HepG2 (cell line): Measurements from ENCODE around the gene VPS9D1. TPM values are rescaled to one million over a fixed set of nuclear protein-coding genes. Genes with fewer than 3 reads are reported as not detected.

ENCODE experiments used
- CCAR2 ChIP-seq: fragments of 200-400 bp; formaldehyde crosslinking; optimal IDR thresholded peaks from 2 replicates; pipeline ENCODE3; 2018; ENCODE audit warnings: low read depth, mild to moderate bottlenecking, low read length, moderate library complexity
- DMTF1 ChIP-seq: sonication (generic); formaldehyde crosslinking; IDR thresholded peaks from 2 replicates; pipeline ENCODE4 v1.4.0; 2020; ENCODE audit warnings: mild to moderate bottlenecking, missing genetic modification reagents
- DPF2 ChIP-seq: sonication (generic); formaldehyde crosslinking; IDR thresholded peaks from 2 replicates; pipeline ENCODE4 v1.4.0; 2020; ENCODE audit warnings: mild to moderate bottlenecking, low read depth, missing genetic modification reagents, borderline replicate concordance
- ERF ChIP-seq: IDR thresholded peaks from 2 replicates; pipeline ENCODE4 v1.6.1; 2018; ENCODE audit warnings: missing biosample characterization, missing genetic modification reagents
- GATAD2A ChIP-seq: IDR thresholded peaks from 2 replicates; pipeline ENCODE4 v1.6.1; 2016
- HNRNPK ChIP-seq: fragments of 200-400 bp; formaldehyde crosslinking; IDR thresholded peaks from 2 replicates; pipeline ENCODE4 v1.6.1; 2018; ENCODE audit warnings: low read length, low read depth, moderate library complexity, mild to moderate bottlenecking; ENCODE audit not compliant: poor library complexity, severe bottlenecking
- IKZF1 ChIP-seq: fragments of 450-650 bp; IDR thresholded peaks from 2 replicates; pipeline ENCODE4 v1.7.1; 2016
- KLF16 ChIP-seq, 2 experiments: sonication (generic) in 1 of 2; formaldehyde crosslinking in 1 of 2; IDR thresholded peaks; 2 replicates each; pipeline versions ENCODE4 v1.6.1 to v1.8.0; 2016 to 2023; ENCODE audit warnings: missing genetic modification reagents in 2 of 2, missing compliant biosample characterization in 1 of 2
- MAFF ChIP-seq: IDR thresholded peaks from 2 replicates; pipeline ENCODE4 v1.6.1; 2011; ENCODE audit warnings: low read depth, low read length, improper control_type of control experiment
- MAFK ChIP-seq, 2 experiments: IDR thresholded peaks in 1 of 2; conservative IDR thresholded peaks in 1 of 2; 2 replicates each; pipeline ENCODE4 v1.6.1; 2011; ENCODE audit warnings: improper control_type of control experiment in 2 of 2, low read length in 2 of 2
- MYNN ChIP-seq: sonication (generic); formaldehyde crosslinking; IDR thresholded peaks from 2 replicates; pipeline ENCODE4 v1.4.0; 2020; ENCODE audit warnings: mild to moderate bottlenecking, low read depth, missing genetic modification reagents
- PCBP1 ChIP-seq: fragments of 200-400 bp; formaldehyde crosslinking; IDR thresholded peaks from 2 replicates; pipeline ENCODE4 v1.6.1; 2017; ENCODE audit warnings: mild to moderate bottlenecking, low read depth, low read length, borderline replicate concordance
- PHF21A ChIP-seq: sonication (generic); formaldehyde crosslinking; IDR thresholded peaks from 2 replicates; pipeline ENCODE4 v1.5.0; 2020; ENCODE audit warnings: mild to moderate bottlenecking, missing genetic modification reagents
- POGZ ChIP-seq: sonication (generic); formaldehyde crosslinking; IDR thresholded peaks from 2 replicates; pipeline ENCODE4 v1.4.0; 2020; ENCODE audit warnings: mild to moderate bottlenecking, missing genetic modification reagents
- TOPORS ChIP-seq: sonication (generic); formaldehyde crosslinking; IDR thresholded peaks from 2 replicates; pipeline ENCODE4 v1.8.0; 2023; ENCODE audit warnings: mild to moderate bottlenecking, missing genetic modification reagents
- ZBTB8A ChIP-seq: sonication (generic); formaldehyde crosslinking; IDR thresholded peaks from 2 replicates; pipeline ENCODE4 v1.4.0; 2020; ENCODE audit warnings: mild to moderate bottlenecking, low read depth, missing genetic modification reagents, borderline replicate concordance
- ZFY ChIP-seq: sonication (generic); formaldehyde crosslinking; IDR thresholded peaks from 2 replicates; pipeline ENCODE4 v1.4.0; 2020; ENCODE audit warnings: missing genetic modification reagents
- ZNF33A ChIP-seq: sonication (generic); formaldehyde crosslinking; IDR thresholded peaks from 2 replicates; pipeline ENCODE4 v1.5.1; 2020; ENCODE audit warnings: missing genetic modification reagents, mild to moderate bottlenecking, moderate library complexity, borderline replicate concordance
- ZNF75D ChIP-seq: sonication (generic); formaldehyde crosslinking; IDR thresholded peaks from 2 replicates; pipeline ENCODE4 v1.8.1; 2023; ENCODE audit warnings: missing genetic modification reagents, mild to moderate bottlenecking, borderline replicate concordance
- ZNF816 ChIP-seq: sonication (generic); formaldehyde crosslinking; IDR thresholded peaks from 2 replicates; pipeline ENCODE4 v1.8.0; 2022; ENCODE audit warnings: missing genetic modification reagents, mild to moderate bottlenecking, borderline replicate concordance
- polyA plus RNA-seq, 8 experiments: library from polyadenylated mRNA; depleted of rRNA in 3 of 8; stranded (reverse) in 7 of 8; unstranded in 1 of 8; fragments of >200 nt; fragmentation: Illumina TruSeq in 4 of 8; extraction: Trizol in 4 of 8; gene quantifications; 2 replicates each; pipeline versions ENCODE4 v1.2.1 to v1.2.3, GENCODE V29; 2011 to 2016; ENCODE audit warnings: low read depth in 4 of 8, missing spikeins in 1 of 8, mixed read lengths in 1 of 8; ENCODE audit not compliant: insufficient read depth in 1 of 8
- total RNA-seq, 5 experiments: library from RNA; depleted of rRNA; stranded (reverse); fragments of >200 nt; fragmentation: Illumina TruSeq; extraction: Trizol; gene quantifications; 2 replicates each; pipeline ENCODE4 v1.2.3, GENCODE V29; 2016; ENCODE audit warnings: low read depth in 1 of 5
- TF ChIP-seq, protein P1 (sequence below): sonication (generic); formaldehyde crosslinking; IDR thresholded peaks from 2 replicates; pipeline ENCODE4 v1.4.0; 2020; ENCODE audit warnings: mild to moderate bottlenecking, missing genetic modification reagents, borderline replicate concordance
- TF ChIP-seq, protein P2 (sequence below): sonication (generic); formaldehyde crosslinking; IDR thresholded peaks from 2 replicates; pipeline ENCODE4 v1.4.0; 2020; ENCODE audit warnings: missing genetic modification reagents
- TF ChIP-seq, protein P3 (sequence below): sonication (generic); formaldehyde crosslinking; IDR thresholded peaks from 2 replicates; pipeline ENCODE4 v1.5.0; 2020; ENCODE audit warnings: missing genetic modification reagents

Gene VPS9D1
- total and polyA plus RNA-seq, 2 of the 13 experiments (the other 11 are each of a cell fraction or from before 2014, with no cell fraction given), result 10.1 to 13.2 TPM

GRCh38 chr16:89657442-89658220 lies 63.1 kb downstream of the VPS9D1 start, which contains the start of the genes CHMP1A and SPATA33 (continued):
- TF ChIP-seq, protein P1, sequence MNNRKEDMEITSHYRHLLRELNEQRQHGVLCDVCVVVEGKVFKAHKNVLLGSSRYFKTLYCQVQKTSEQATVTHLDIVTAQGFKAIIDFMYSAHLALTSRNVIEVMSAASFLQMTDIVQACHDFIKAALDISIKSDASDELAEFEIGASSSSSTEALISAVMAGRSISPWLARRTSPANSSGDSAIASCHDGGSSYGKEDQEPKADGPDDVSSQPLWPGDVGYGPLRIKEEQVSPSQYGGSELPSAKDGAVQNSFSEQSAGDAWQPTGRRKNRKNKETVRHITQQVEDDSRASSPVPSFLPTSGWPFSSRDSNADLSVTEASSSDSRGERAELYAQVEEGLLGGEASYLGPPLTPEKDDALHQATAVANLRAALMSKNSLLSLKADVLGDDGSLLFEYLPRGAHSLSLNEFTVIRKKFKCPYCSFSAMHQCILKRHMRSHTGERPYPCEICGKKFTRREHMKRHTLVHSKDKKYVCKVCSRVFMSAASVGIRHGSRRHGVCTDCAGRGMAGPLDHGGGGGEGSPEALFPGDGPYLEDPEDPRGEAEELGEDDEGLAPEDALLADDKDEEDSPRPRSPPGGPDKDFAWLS (CRISPR knock-in tag), result no peak
- TF ChIP-seq, protein P2, sequence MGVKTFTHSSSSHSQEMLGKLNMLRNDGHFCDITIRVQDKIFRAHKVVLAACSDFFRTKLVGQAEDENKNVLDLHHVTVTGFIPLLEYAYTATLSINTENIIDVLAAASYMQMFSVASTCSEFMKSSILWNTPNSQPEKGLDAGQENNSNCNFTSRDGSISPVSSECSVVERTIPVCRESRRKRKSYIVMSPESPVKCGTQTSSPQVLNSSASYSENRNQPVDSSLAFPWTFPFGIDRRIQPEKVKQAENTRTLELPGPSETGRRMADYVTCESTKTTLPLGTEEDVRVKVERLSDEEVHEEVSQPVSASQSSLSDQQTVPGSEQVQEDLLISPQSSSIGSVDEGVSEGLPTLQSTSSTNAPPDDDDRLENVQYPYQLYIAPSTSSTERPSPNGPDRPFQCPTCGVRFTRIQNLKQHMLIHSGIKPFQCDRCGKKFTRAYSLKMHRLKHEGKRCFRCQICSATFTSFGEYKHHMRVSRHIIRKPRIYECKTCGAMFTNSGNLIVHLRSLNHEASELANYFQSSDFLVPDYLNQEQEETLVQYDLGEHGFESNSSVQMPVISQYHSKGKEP (CRISPR knock-in tag), result no peak; the same call in 1 of the 2 replicates
- TF ChIP-seq GATAD2A (CRISPR knock-in tag), result no peak; the same call in 1 of the 2 replicates
- TF ChIP-seq DPF2 (CRISPR knock-in tag), result no peak
- TF ChIP-seq TOPORS, result peak; percentile 72
- TF ChIP-seq POGZ (CRISPR knock-in tag), result peak; percentile 53; the same call in 1 of the 2 replicates
- no peak for TF ChIP-seq CCAR2
- TF ChIP-seq, protein P3, sequence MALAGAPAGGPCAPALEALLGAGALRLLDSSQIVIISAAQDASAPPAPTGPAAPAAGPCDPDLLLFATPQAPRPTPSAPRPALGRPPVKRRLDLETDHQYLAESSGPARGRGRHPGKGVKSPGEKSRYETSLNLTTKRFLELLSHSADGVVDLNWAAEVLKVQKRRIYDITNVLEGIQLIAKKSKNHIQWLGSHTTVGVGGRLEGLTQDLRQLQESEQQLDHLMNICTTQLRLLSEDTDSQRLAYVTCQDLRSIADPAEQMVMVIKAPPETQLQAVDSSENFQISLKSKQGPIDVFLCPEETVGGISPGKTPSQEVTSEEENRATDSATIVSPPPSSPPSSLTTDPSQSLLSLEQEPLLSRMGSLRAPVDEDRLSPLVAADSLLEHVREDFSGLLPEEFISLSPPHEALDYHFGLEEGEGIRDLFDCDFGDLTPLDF (CRISPR knock-in tag), result peak; percentile 77
- no peak for TF ChIP-seq DMTF1
- peak; percentile 76 to 79; a peak in 2 of 4 replicates for TF ChIP-seq KLF16 (CRISPR knock-in tag; IDR thresholded peaks at IDR 0.05)
- no peak for TF ChIP-seq MAFF
- TF ChIP-seq MAFK (conservative IDR thresholded peaks at IDR 0.05 in 1 of 2, IDR thresholded peaks at IDR 0.05 in 1 of 2; ENCODE audit: low read length in 2 of 2), result no peak
- peak; percentile 82 for TF ChIP-seq ERF
- no peak for TF ChIP-seq PHF21A (CRISPR knock-in tag)
- TF ChIP-seq ZNF33A, result no peak
- 0 out of 2 replicates have a peak, but pooled peaks have one; percentile 52 for TF ChIP-seq ZBTB8A (CRISPR knock-in tag)
- TF ChIP-seq IKZF1, result no peak
- peak; percentile 27 for TF ChIP-seq HNRNPK
- TF ChIP-seq MYNN (CRISPR knock-in tag), result peak; percentile 48; the same call in 1 of the 2 replicates
- peak; percentile 55; the same call in 1 of the 2 replicates for TF ChIP-seq PCBP1
- TF ChIP-seq ZFY (CRISPR knock-in tag), result peak; percentile 92
- no peak for TF ChIP-seq ZNF816 (CRISPR knock-in tag)
- TF ChIP-seq ZNF75D (CRISPR knock-in tag), result no peak; the same call in 1 of the 2 replicates
